Ishikawa (cell line): ENCODE data around the gene CENATAC.

ENCODE experiments used
- CEBPB ChIP-seq: IDR thresholded peaks from 2 replicates; pipeline ENCODE4 v1.6.1; 2012
- CREB1 ChIP-seq: IDR thresholded peaks from 2 replicates; pipeline ENCODE4 v1.6.1; 2012; ENCODE audit warnings: low read depth
- EGR1 ChIP-seq: IDR thresholded peaks from 2 replicates; pipeline ENCODE4 v1.6.1; 2012
- EP300 ChIP-seq: IDR thresholded peaks from 2 replicates; pipeline ENCODE4 v1.6.1; 2012; ENCODE audit warnings: borderline replicate concordance
- FOXM1 ChIP-seq: IDR thresholded peaks from 2 replicates; pipeline ENCODE4 v1.6.1; 2012; ENCODE audit warnings: low read depth, borderline replicate concordance
- MAX ChIP-seq: IDR thresholded peaks from 2 replicates; pipeline ENCODE4 v1.6.1; 2012
- NFIC ChIP-seq: IDR thresholded peaks from 2 replicates; pipeline ENCODE4 v1.6.1; 2012
- REST ChIP-seq: IDR thresholded peaks from 2 replicates; pipeline ENCODE4 v1.6.1; 2012; ENCODE audit warnings: low read depth, mild to moderate bottlenecking
- TCF12 ChIP-seq: IDR thresholded peaks from 2 replicates; pipeline ENCODE4 v1.6.1; 2012; ENCODE audit warnings: low read depth
- USF1 ChIP-seq: IDR thresholded peaks from 2 replicates; pipeline ENCODE4 v1.6.1; 2012
- YY1 ChIP-seq: IDR thresholded peaks from 2 replicates; pipeline ENCODE4 v1.6.1; 2012; ENCODE audit warnings: low read depth
- ZBTB7A ChIP-seq: IDR thresholded peaks from 2 replicates; pipeline ENCODE4 v1.6.1; 2012; ENCODE audit warnings: low read depth

- TF ChIP-seq YY1 (no peak), REST (no peak), EGR1 (no peak), EP300 (no peak), MAX (no peak), FOXM1 (no peak), USF1 (no peak), NFIC (no peak), CEBPB (no peak), CREB1 (no peak), ZBTB7A (no peak), TCF12 (no peak)
These were observed 22.1 kb downstream of the CENATAC start for GRCh38 chr11:119019996-119020395.
